DOHH2 (cell line): ENCODE results near the gene GALNT13.

Source experiments
- H3F3A ChIP-seq: fragments of 200-600 bp; sonication (generic), shearing (Covaris generic); 2 replicates; pipeline ENCODE4 v1.6.0; 2016; ENCODE audit warnings: antibody characterized with exemption, mild to moderate bottlenecking; ENCODE audit not compliant: control insufficient read depth, insufficient read depth
- H3K27ac ChIP-seq: fragments of 200-600 bp; sonication (generic); 2 replicates; pipeline ENCODE4 v1.5.1; 2014; ENCODE audit warnings: low read depth, mild to moderate bottlenecking, low read length, moderate library complexity
- H3K27me3 ChIP-seq: fragments of 200-600 bp; sonication (generic); 2 replicates; pipeline ENCODE4 v1.6.1; 2014; ENCODE audit warnings: mild to moderate bottlenecking, low read length, mixed read lengths; ENCODE audit not compliant: control insufficient read depth
- H3K36me3 ChIP-seq: fragments of 200-600 bp; sonication (generic); 2 replicates; pipeline ENCODE4 v1.6.1; 2014; ENCODE audit warnings: mild to moderate bottlenecking, low read length, moderate library complexity, mixed read lengths; ENCODE audit not compliant: control insufficient read depth
- H3K4me1 ChIP-seq: fragments of 200-600 bp; sonication (generic); 2 replicates; pipeline ENCODE4 v1.6.1; 2014; ENCODE audit warnings: mild to moderate bottlenecking, low read length, mixed read lengths; ENCODE audit not compliant: control insufficient read depth
- H3K4me2 ChIP-seq: fragments of 200-600 bp; sonication (generic); 2 replicates; pipeline ENCODE4 v1.6.0; 2014; ENCODE audit warnings: mild to moderate bottlenecking, low read length, moderate library complexity
- H3K4me3 ChIP-seq: fragments of 200-600 bp; sonication (generic); 2 replicates; pipeline ENCODE4 v1.5.1; 2014; ENCODE audit warnings: mild to moderate bottlenecking, low read length, mixed read lengths
- H3K79me2 ChIP-seq: fragments of 200-600 bp; sonication (generic); 2 replicates; pipeline ENCODE4 v1.6.1; 2014; ENCODE audit warnings: mild to moderate bottlenecking, low read length, mixed read lengths; ENCODE audit not compliant: control insufficient read depth
- H3K9me2 ChIP-seq: fragments of 200-600 bp; sonication (generic); replicated peaks from 2 replicates; pipeline ENCODE4 v1.6.1; 2014; ENCODE audit warnings: mild to moderate bottlenecking, low read length, mixed read lengths; ENCODE audit not compliant: control insufficient read depth
- H3K9me3 ChIP-seq: fragments of 200-600 bp; sonication (generic); 2 replicates; pipeline ENCODE4 v1.6.1; 2014; ENCODE audit warnings: antibody characterized with exemption, low read length, mixed read lengths; ENCODE audit not compliant: control insufficient read depth, insufficient read depth
- H4K20me1 ChIP-seq: fragments of 200-600 bp; sonication (generic); 2 replicates; pipeline ENCODE4 v1.6.0; 2014; ENCODE audit warnings: low read depth, mild to moderate bottlenecking, antibody characterized with exemption, low read length, moderate library complexity; ENCODE audit not compliant: control insufficient read depth, insufficient read depth
- EZH2phosphoT487 ChIP-seq: fragments of 200-600 bp; sonication (generic); IDR thresholded peaks from 2 replicates; pipeline ENCODE4 v1.6.1; 2017; ENCODE audit warnings: borderline replicate concordance, mild to moderate bottlenecking, antibody characterized with exemption, low read length, moderate library complexity, mixed read lengths
- TF ChIP-seq, protein P1 (sequence below): fragments of 200-600 bp; sonication (generic); IDR thresholded peaks from one replicate; pipeline ENCODE4 v1.5.1; 2014; ENCODE audit warnings: antibody characterized with exemption, mild to moderate bottlenecking, low read depth, low read length; ENCODE audit not compliant: poor library complexity, severe bottlenecking

Gene GALNT13

GRCh38 chr2:154046493-154046892, 174.8 kb downstream of the GALNT13 start:
- H3K4me3 ChIP-seq: no peak overlapping the region
- no peaks in the 10 kb centered on the region for H3K4me1 ChIP-seq
- H3K27ac ChIP-seq: no peak overlapping the region
- H3K36me3 ChIP-seq: no peaks in the 10 kb centered on the region
- H3F3A ChIP-seq: no peaks in the 10 kb centered on the region
- H3K9me2 ChIP-seq: no peaks in the 10 kb centered on the region
- H3K4me2 ChIP-seq: no peak overlapping the region
- no peaks in the 10 kb centered on the region for H4K20me1 ChIP-seq
- H3K79me2 ChIP-seq: no peaks in the 10 kb centered on the region
- H3K27me3 ChIP-seq: no peaks in the 10 kb centered on the region
- TF ChIP-seq, protein P1, sequence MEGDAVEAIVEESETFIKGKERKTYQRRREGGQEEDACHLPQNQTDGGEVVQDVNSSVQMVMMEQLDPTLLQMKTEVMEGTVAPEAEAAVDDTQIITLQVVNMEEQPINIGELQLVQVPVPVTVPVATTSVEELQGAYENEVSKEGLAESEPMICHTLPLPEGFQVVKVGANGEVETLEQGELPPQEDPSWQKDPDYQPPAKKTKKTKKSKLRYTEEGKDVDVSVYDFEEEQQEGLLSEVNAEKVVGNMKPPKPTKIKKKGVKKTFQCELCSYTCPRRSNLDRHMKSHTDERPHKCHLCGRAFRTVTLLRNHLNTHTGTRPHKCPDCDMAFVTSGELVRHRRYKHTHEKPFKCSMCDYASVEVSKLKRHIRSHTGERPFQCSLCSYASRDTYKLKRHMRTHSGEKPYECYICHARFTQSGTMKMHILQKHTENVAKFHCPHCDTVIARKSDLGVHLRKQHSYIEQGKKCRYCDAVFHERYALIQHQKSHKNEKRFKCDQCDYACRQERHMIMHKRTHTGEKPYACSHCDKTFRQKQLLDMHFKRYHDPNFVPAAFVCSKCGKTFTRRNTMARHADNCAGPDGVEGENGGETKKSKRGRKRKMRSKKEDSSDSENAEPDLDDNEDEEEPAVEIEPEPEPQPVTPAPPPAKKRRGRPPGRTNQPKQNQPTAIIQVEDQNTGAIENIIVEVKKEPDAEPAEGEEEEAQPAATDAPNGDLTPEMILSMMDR: no peak
- TF ChIP-seq EZH2phosphoT487: no peak
- no peaks in the 10 kb centered on the region for H3K9me3 ChIP-seq

DNA sequence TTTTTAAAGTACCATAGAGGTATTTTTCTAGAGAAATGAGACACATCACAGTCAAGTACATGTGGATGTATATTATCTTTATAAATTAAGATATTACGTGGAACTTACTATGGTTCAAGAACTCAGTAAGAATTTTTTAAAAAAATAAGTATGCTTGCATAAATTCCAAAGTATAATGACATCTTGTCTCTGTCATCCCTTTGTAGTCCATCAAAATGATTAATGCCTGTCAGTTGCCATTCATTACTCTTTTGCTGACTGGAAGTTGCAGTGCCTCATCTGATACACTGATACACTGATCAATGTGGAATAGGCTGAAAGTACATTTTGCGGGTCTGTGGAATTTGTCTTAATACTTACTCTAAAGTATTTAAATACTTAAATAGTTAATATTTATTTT, 177.2 kb downstream of the GALNT13 start:
- no peak overlapping the region for H3K27ac ChIP-seq
- H3F3A ChIP-seq: no peaks in the 10 kb centered on the region
- H3K9me2 ChIP-seq: no peaks in the 10 kb centered on the region
- no peak for TF ChIP-seq EZH2phosphoT487
- TF ChIP-seq, protein P1: no peak
- no peaks in the 10 kb centered on the region for H3K36me3 ChIP-seq
- H4K20me1 ChIP-seq: no peaks in the 10 kb centered on the region
- no peaks in the 10 kb centered on the region for H3K79me2 ChIP-seq
- H3K4me2 ChIP-seq: no peak overlapping the region
- H3K9me3 ChIP-seq: no peaks in the 10 kb centered on the region
- H3K27me3 ChIP-seq: no peaks in the 10 kb centered on the region
- H3K4me1 ChIP-seq: no peaks in the 10 kb centered on the region
- no peak overlapping the region for H3K4me3 ChIP-seq

DNA sequence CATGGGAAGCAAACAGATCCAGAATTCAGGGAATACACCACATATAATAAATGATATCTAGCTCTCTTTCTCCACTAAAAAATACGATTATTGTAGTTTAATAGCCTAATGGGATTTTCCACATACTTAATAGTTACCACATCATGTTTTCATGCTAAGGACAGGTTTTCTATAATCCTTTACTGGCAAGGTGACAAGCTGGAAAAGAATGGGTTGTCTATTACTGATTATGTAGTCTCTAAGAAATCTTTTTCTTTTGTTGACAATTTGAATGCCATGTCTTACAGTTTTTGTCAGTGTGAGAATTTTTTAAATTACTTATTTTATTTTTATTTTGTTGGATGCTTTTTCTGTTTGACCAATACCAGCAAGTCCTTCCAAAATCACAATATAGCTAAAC, 177.8 kb downstream of the GALNT13 start:
- no peaks in the 10 kb centered on the region for H3K27me3 ChIP-seq
- no peaks in the 10 kb centered on the region for H3K4me1 ChIP-seq
- no peak overlapping the region for H3K27ac ChIP-seq
- no peaks in the 10 kb centered on the region for H3K9me3 ChIP-seq
- no peaks in the 10 kb centered on the region for H3K79me2 ChIP-seq
- H3K9me2 ChIP-seq: no peaks in the 10 kb centered on the region
- no peak overlapping the region for H3K4me3 ChIP-seq
- TF ChIP-seq, protein P1: no peak
- TF ChIP-seq EZH2phosphoT487: no peak
- H4K20me1 ChIP-seq: no peaks in the 10 kb centered on the region
- no peaks in the 10 kb centered on the region for H3F3A ChIP-seq
- H3K36me3 ChIP-seq: no peaks in the 10 kb centered on the region
- no peak overlapping the region for H3K4me2 ChIP-seq

GRCh38 chr2:154067124-154067523, 195.4 kb downstream of the GALNT13 start:
- Histone ChIP-seq H3K9me3 (no peaks in the 10 kb centered on the region; the same call in 1 of the 2 replicates), H4K20me1 (no peaks in the 10 kb centered on the region), H3F3A (no peaks in the 10 kb centered on the region), H3K4me3 (no peak overlapping the region), H3K27ac (no peak overlapping the region), H3K4me1 (no peaks in the 10 kb centered on the region), H3K9me2 (no peaks in the 10 kb centered on the region), H3K4me2 (no peak overlapping the region), H3K79me2 (no peaks in the 10 kb centered on the region), H3K27me3 (no peaks in the 10 kb centered on the region), H3K36me3 (no peaks in the 10 kb centered on the region)
- no peak for TF ChIP-seq EZH2phosphoT487
- TF ChIP-seq, protein P1: no peak
